Fibroblast of skin of abdomen (primary cell): Measurements from ENCODE around the gene RELCH.
A peak's percentile ranks its signal among the peaks of the same experiment; 100 is the strongest.

Experiments
- DNase-seq: peaks from one replicate; pipeline ENCODE4 v3.0.0-alpha.2; 2013

RELCH gene

GRCh38 chr18:62262061-62262460 lies 75.0 kb downstream of the RELCH start:
- DNase-seq = no peak

GRCh38 chr18:62264984-62265383 lies 77.9 kb downstream of the RELCH start:
- no peak for DNase-seq

GRCh38 chr18:62277045-62277444 lies 90.0 kb downstream of the RELCH start:
- no peak for DNase-seq

GRCh38 chr18:62279561-62279960 lies 92.5 kb downstream of the RELCH start:
- DNase-seq = no peak

- DNase-seq = no peak
Measured at GRCh38 chr18:62280058-62280457, 93.0 kb downstream of the RELCH start.

GRCh38 chr18:62280786-62281185 lies 93.7 kb downstream of the RELCH start:
- DNase-seq = no peak

- DNase-seq = peak; percentile 89
Measured at GRCh38 chr18:62281684-62282083, 94.6 kb downstream of the RELCH start.

GRCh38 chr18:62282188-62282629 lies 95.2 kb downstream of the RELCH start:
- DNase-seq = peak; percentile 82

GRCh38 chr18:62284637-62285036 lies 97.6 kb downstream of the RELCH start:
- DNase-seq = no peak

GRCh38 chr18:62285281-62285680 lies 98.2 kb downstream of the RELCH start:
- DNase-seq = no peak

GRCh38 chr18:62287781-62288664 lies 101.0 kb downstream of the RELCH start:
- DNase-seq = no peak

- no peak for DNase-seq
Measured at GRCh38 chr18:62288665-62289008, 101.6 kb downstream of the RELCH start.

- DNase-seq = no peak
Measured at GRCh38 chr18:62289047-62289446, 102.0 kb downstream of the RELCH start.

- no peak for DNase-seq
Measured at GRCh38 chr18:62294073-62294472, 107.0 kb downstream of the RELCH start.

GRCh38 chr18:62300359-62300963 lies 113.4 kb downstream of the RELCH start:
- no peak for DNase-seq

GRCh38 chr18:62301322-62301721 lies 114.3 kb downstream of the RELCH start:
- no peak for DNase-seq

GRCh38 chr18:62312851-62313250 lies 125.8 kb downstream of the RELCH start:
- DNase-seq = no peak

GRCh38 chr18:62318228-62319180 lies 131.4 kb downstream of the RELCH start:
- no peak for DNase-seq

GRCh38 chr18:62321201-62321600 lies 134.1 kb downstream of the RELCH start:
- DNase-seq = no peak

- no peak for DNase-seq
Measured at GRCh38 chr18:62323483-62324180, 136.6 kb downstream of the RELCH start.

- no peak for DNase-seq
Measured at GRCh38 chr18:62324181-62324828, 137.2 kb downstream of the RELCH start.
